K562 (cell line): ENCODE results near the gene LRRC30. TPM values are rescaled to one million over a fixed set of nuclear protein-coding genes. Genes with fewer than 3 reads are reported as not detected.

Experiments
- STAG1 ChIP-seq: sonication (generic); formaldehyde crosslinking; IDR thresholded peaks from 2 replicates; pipeline ENCODE4 v1.5.0; 2020; ENCODE audit warnings: missing genetic modification reagents, borderline replicate concordance
- polyA plus RNA-seq, 8 experiments: library from polyadenylated mRNA; depleted of rRNA in 4 of 8; stranded (reverse) in 5 of 8; unstranded in 3 of 8; fragments of >200 nt; fragmentation: Nextera tagmentation in 2 of 8; fragmentation: Illumina TruSeq in 1 of 8; extraction: Ambion mirVana in 2 of 8; extraction: Trizol in 1 of 8; gene quantifications; 2 replicates each; pipeline versions ENCODE4 v1.2.1 to v1.2.3, GENCODE V29; 2011 to 2014; ENCODE audit warnings: inconsistent platforms in 1 of 8, missing spikeins in 1 of 8
- total RNA-seq, 7 experiments: library from RNA; depleted of rRNA in 6 of 7; stranded (reverse); fragments of >200 nt in 6 of 7; fragmentation: Illumina TruSeq in 2 of 7; extraction: Trizol in 2 of 7; gene quantifications; 2 replicates each; pipeline versions ENCODE4 v1.2.1 to v1.2.3, GENCODE V29; 2011 to 2021; ENCODE audit warnings: low replicate concordance in 1 of 7
- TF ChIP-seq, protein P1 (sequence below): fragments of 200-600 bp; sonication (generic); IDR thresholded peaks from one replicate; pipeline ENCODE4 v1.6.1; 2012; ENCODE audit warnings: mild to moderate bottlenecking, low read depth, low read length, inconsistent platforms

Gene LRRC30
- total and polyA plus RNA-seq, 9 of the 15 experiments (the other 6 are each of a cell fraction or from before 2014, with no cell fraction given), result not detected

- TF ChIP-seq, protein P1, sequence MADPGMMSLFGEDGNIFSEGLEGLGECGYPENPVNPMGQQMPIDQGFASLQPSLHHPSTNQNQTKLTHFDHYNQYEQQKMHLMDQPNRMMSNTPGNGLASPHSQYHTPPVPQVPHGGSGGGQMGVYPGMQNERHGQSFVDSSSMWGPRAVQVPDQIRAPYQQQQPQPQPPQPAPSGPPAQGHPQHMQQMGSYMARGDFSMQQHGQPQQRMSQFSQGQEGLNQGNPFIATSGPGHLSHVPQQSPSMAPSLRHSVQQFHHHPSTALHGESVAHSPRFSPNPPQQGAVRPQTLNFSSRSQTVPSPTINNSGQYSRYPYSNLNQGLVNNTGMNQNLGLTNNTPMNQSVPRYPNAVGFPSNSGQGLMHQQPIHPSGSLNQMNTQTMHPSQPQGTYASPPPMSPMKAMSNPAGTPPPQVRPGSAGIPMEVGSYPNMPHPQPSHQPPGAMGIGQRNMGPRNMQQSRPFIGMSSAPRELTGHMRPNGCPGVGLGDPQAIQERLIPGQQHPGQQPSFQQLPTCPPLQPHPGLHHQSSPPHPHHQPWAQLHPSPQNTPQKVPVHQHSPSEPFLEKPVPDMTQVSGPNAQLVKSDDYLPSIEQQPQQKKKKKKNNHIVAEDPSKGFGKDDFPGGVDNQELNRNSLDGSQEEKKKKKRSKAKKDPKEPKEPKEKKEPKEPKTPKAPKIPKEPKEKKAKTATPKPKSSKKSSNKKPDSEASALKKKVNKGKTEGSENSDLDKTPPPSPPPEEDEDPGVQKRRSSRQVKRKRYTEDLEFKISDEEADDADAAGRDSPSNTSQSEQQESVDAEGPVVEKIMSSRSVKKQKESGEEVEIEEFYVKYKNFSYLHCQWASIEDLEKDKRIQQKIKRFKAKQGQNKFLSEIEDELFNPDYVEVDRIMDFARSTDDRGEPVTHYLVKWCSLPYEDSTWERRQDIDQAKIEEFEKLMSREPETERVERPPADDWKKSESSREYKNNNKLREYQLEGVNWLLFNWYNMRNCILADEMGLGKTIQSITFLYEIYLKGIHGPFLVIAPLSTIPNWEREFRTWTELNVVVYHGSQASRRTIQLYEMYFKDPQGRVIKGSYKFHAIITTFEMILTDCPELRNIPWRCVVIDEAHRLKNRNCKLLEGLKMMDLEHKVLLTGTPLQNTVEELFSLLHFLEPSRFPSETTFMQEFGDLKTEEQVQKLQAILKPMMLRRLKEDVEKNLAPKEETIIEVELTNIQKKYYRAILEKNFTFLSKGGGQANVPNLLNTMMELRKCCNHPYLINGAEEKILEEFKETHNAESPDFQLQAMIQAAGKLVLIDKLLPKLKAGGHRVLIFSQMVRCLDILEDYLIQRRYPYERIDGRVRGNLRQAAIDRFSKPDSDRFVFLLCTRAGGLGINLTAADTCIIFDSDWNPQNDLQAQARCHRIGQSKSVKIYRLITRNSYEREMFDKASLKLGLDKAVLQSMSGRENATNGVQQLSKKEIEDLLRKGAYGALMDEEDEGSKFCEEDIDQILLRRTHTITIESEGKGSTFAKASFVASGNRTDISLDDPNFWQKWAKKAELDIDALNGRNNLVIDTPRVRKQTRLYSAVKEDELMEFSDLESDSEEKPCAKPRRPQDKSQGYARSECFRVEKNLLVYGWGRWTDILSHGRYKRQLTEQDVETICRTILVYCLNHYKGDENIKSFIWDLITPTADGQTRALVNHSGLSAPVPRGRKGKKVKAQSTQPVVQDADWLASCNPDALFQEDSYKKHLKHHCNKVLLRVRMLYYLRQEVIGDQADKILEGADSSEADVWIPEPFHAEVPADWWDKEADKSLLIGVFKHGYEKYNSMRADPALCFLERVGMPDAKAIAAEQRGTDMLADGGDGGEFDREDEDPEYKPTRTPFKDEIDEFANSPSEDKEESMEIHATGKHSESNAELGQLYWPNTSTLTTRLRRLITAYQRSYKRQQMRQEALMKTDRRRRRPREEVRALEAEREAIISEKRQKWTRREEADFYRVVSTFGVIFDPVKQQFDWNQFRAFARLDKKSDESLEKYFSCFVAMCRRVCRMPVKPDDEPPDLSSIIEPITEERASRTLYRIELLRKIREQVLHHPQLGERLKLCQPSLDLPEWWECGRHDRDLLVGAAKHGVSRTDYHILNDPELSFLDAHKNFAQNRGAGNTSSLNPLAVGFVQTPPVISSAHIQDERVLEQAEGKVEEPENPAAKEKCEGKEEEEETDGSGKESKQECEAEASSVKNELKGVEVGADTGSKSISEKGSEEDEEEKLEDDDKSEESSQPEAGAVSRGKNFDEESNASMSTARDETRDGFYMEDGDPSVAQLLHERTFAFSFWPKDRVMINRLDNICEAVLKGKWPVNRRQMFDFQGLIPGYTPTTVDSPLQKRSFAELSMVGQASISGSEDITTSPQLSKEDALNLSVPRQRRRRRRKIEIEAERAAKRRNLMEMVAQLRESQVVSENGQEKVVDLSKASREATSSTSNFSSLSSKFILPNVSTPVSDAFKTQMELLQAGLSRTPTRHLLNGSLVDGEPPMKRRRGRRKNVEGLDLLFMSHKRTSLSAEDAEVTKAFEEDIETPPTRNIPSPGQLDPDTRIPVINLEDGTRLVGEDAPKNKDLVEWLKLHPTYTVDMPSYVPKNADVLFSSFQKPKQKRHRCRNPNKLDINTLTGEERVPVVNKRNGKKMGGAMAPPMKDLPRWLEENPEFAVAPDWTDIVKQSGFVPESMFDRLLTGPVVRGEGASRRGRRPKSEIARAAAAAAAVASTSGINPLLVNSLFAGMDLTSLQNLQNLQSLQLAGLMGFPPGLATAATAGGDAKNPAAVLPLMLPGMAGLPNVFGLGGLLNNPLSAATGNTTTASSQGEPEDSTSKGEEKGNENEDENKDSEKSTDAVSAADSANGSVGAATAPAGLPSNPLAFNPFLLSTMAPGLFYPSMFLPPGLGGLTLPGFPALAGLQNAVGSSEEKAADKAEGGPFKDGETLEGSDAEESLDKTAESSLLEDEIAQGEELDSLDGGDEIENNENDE, result no peak
- no peak for TF ChIP-seq STAG1 (CRISPR knock-in tag)
These were observed 40.2 kb upstream of the LRRC30 start (continued) for GRCh38 chr18:7190547-7191156.
